Upper lobe of left lung (tissue), 6 donors: ENCODE results near the gene APOC4. TPM values are rescaled to one million over a fixed set of nuclear protein-coding genes. Genes with fewer than 3 reads are reported as not detected.

Source experiments
- ATAC-seq, 2 donors: fragments of 200-7000 bp; cut with Tn5 transposase; one replicate each; pipeline ENCODE4 v1.9.1; 2022; ENCODE audit warnings: mild to moderate bottlenecking in 2 of 2, moderate library complexity in 2 of 2; ENCODE audit not compliant: low FRiP score in 2 of 2
- DNase-seq, 2 donors: peaks; one replicate each; pipeline ENCODE4 v3.0.0-alpha.2; 2019 to 2020
- H3K27ac ChIP-seq, 4 donors: fragments of 200-600 bp; sonication (generic); one replicate each; pipeline ENCODE4 v1.5.1; 2016 to 2019
- H3K27me3 ChIP-seq, 4 donors: fragments of 200-600 bp; sonication (generic); one replicate each; pipeline ENCODE4 v1.5.1; 2017 to 2019
- H3K36me3 ChIP-seq, 4 donors: fragments of 200-600 bp; sonication (generic); one replicate each; pipeline ENCODE4 v1.5.1; 2016 to 2019
- H3K4me1 ChIP-seq, 4 donors: fragments of 200-600 bp; sonication (generic); one replicate each; pipeline ENCODE4 v1.5.1; 2018 to 2019
- H3K4me3 ChIP-seq, 4 donors: fragments of 200-600 bp; sonication (generic); one replicate each; pipeline ENCODE4 v1.5.1; 2017 to 2019; ENCODE audit warnings: mild to moderate bottlenecking in 2 of 4, moderate library complexity in 1 of 4
- H3K9me3 ChIP-seq, 4 donors: fragments of 200-600 bp; sonication (generic); one replicate each; pipeline ENCODE4 v1.5.1; 2018 to 2019
- EP300 ChIP-seq, 4 donors: sonication (generic); formaldehyde crosslinking; IDR thresholded peaks; one replicate each; pipeline ENCODE4 v1.5.1; 2017; ENCODE audit warnings: antibody characterized with exemption in 4 of 4, control low read depth in 2 of 4
- POLR2A ChIP-seq, 4 donors: fragments of 450-650 bp; IDR thresholded peaks; one replicate each; pipeline ENCODE4 v1.5.1; 2016 to 2017; ENCODE audit warnings: antibody characterized with exemption in 4 of 4, mild to moderate bottlenecking in 2 of 4
- POLR2AphosphoS5 ChIP-seq, 2 donors: sonication (generic); formaldehyde crosslinking; IDR thresholded peaks; one replicate each; pipeline ENCODE4 v1.5.1; 2017; ENCODE audit warnings: antibody characterized with exemption in 2 of 2
- whole genome bisulfite sequencing, 2 donors: methylation state at CpG; one replicate each; pipeline ENCODE4 v1.1.5; 2017 to 2018; 5-methylcytosine and 5-hydroxymethylcytosine counted together
- total RNA-seq, 6 donors: library from RNA; depleted of rRNA in 4 of 6; stranded (reverse); fragments of >200 nt in 4 of 6; gene quantifications; one replicate each; pipeline versions ENCODE4 v1.1.0 to v1.2.1, GENCODE V29; 2016 to 2021
- TF ChIP-seq, protein P1 (sequence below), 6 experiments: fragments of 450-650 bp in 4 of 6; fragments of 200-600 bp in 2 of 6; sonication (generic) in 2 of 6; IDR thresholded peaks; one replicate each; pipeline ENCODE4 v1.5.1; 2016 to 2019; ENCODE audit warnings: antibody characterized with exemption in 6 of 6
- donor health status: DM: no; HTN: no; CAD: no; lungs with moderate emphysema.
- donor health status: DM: no; HTN: yes; CAD: no; lungs with severe emphysema.

Gene APOC4
- total RNA-seq, 6 donors from 2014 or later = 0.49 to 2.7 TPM; not detected in 4

DNA sequence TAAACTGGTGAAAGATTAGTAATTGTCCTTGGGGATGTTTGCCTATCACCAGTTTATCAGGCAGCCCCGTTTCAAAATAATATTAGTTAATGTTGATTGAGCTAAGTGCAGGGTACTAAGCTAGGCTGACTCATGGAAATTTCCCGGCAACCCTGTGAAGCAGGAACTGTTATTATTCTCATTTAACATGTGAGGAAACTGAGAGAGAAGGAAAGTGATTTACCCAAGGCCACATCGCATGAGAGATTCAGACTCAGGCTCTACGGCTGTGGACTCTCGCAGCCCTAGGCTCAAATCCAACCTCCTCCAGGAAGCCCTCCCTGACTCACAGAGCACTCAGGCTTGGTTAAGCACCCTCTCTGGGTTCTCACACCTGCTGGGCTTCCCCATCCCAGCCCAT, 32.8 kb downstream of the APOC4 start:
- Histone ChIP-seq H3K27me3 (no peaks in the 10 kb centered on the region), H3K36me3 (peaks cover 35 to 75% (median 65%) of the 10 kb centered on the region in 4 donors), H3K4me1 (no peaks in the 10 kb centered on the region), H3K9me3 (no peaks in the 10 kb centered on the region), H3K4me3 (no peak overlapping the region), H3K27ac (no peak overlapping the region)
- TF ChIP-seq EP300 (IDR thresholded peaks at IDR 0.05) = no peak
- TF ChIP-seq POLR2A (IDR thresholded peaks at IDR 0.05) = no peak
- no peak for TF ChIP-seq POLR2AphosphoS5 (IDR thresholded peaks at IDR 0.05)
- TF ChIP-seq, protein P1, sequence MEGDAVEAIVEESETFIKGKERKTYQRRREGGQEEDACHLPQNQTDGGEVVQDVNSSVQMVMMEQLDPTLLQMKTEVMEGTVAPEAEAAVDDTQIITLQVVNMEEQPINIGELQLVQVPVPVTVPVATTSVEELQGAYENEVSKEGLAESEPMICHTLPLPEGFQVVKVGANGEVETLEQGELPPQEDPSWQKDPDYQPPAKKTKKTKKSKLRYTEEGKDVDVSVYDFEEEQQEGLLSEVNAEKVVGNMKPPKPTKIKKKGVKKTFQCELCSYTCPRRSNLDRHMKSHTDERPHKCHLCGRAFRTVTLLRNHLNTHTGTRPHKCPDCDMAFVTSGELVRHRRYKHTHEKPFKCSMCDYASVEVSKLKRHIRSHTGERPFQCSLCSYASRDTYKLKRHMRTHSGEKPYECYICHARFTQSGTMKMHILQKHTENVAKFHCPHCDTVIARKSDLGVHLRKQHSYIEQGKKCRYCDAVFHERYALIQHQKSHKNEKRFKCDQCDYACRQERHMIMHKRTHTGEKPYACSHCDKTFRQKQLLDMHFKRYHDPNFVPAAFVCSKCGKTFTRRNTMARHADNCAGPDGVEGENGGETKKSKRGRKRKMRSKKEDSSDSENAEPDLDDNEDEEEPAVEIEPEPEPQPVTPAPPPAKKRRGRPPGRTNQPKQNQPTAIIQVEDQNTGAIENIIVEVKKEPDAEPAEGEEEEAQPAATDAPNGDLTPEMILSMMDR (IDR thresholded peaks at IDR 0.05) = no peak
- ATAC-seq (no peak), DNase-seq (no peak)
- 90 to 94% methylated on average over 5 of the region's 5 CpGs for WGBS, 2 donors

DNA sequence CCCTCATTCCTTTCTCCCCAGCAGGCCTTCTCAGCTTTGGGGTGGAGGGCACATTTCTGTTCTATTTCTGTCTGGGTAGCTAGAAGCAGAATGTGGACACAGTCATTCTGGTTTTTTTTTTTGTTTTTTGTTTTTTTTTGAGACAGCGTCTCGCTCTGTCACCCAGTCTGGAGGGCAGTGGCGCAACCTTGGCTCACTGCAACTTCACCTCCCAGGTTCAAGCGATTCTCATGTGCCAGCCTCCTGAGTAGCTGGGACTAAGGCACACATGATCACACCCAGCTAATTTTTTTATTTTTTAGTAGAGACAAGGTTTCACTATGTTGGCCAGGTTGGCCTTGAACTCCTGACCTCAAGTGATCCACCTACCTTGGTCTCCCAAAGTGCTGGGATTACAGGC, 33.4 kb downstream of the APOC4 start:
- ATAC-seq = no peak

DNA sequence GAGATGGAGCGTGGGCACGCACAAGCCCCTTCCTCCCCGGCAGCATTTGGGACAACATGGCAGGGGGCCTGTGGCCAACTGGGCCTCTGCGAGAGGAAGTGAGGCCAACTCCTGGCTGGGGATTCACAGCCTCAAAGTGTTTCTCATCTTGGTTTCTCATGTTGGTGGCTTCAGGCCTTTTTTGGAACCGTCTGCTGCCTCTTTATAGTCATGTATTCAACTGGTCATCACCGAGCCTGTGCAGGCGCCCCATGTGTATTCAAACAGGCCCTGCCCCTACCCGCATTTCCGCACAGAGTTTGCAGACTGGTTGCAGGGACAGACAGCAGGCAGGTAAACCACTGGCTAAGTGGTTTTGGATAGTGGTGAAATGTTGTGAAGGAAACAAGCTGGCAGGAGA, 42.0 kb downstream of the APOC4 start:
- TF ChIP-seq POLR2A (IDR thresholded peaks at IDR 0.05) (no peak), EP300 (IDR thresholded peaks at IDR 0.05) (no peak), POLR2AphosphoS5 (IDR thresholded peaks at IDR 0.05) (no peak)
- TF ChIP-seq, protein P1 (IDR thresholded peaks at IDR 0.05) = no peak
- DNase-seq = no peak
- Histone ChIP-seq H3K27me3 (no peaks in the 10 kb centered on the region), H3K27ac (no peak overlapping the region), H3K9me3 (no peaks in the 10 kb centered on the region), H3K4me1 (no peaks in the 10 kb centered on the region), H3K36me3 (peaks cover 15 to 91% (median 66%) of the 10 kb centered on the region in 4 donors), H3K4me3 (no peak overlapping the region)
- WGBS, 2 donors = 89 to 95% methylated on average over 9 of the region's 9 CpGs
- ATAC-seq = no peak

More for the DNA sequence above, 33.4 kb downstream of the APOC4 start:
- WGBS, 2 donors = 96 to 99% methylated on average over 4 of the region's 4 CpGs
- Histone ChIP-seq H3K4me3 (no peak overlapping the region), H3K27ac (no peak overlapping the region), H3K4me1 (no peaks in the 10 kb centered on the region), H3K36me3 (peaks cover 35 to 81% (median 69%) of the 10 kb centered on the region in 4 donors), H3K9me3 (no peaks in the 10 kb centered on the region), H3K27me3 (no peaks in the 10 kb centered on the region)
- TF ChIP-seq POLR2AphosphoS5 (IDR thresholded peaks at IDR 0.05) = no peak
- TF ChIP-seq, protein P1 (IDR thresholded peaks at IDR 0.05) = no peak
- no peak for TF ChIP-seq POLR2A (IDR thresholded peaks at IDR 0.05)
- TF ChIP-seq EP300 (IDR thresholded peaks at IDR 0.05) = no peak
- no peak for DNase-seq

DNA sequence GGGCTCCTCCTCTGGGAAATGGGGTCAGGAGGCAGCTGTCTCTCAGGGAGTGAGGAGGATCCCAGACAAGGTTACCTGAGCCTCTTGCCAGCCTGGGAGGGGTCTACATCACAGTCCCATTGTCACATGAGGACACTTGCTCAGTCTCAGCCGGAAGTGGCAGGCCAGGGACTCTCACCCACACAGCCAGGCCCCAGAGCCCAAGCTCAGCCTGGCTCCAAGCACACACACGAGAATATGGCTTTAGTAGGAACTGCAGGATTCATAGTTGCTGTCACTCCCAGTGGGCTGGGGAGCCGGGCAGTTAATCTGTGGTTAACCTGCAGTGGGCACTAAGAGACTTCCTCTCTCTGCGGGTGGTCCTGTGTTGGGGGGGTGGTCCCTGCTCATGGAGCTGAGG, 43.4 kb downstream of the APOC4 start:
- peaks cover 7 to 88% (median 63%) of the 10 kb centered on the region in 4 donors for H3K36me3 ChIP-seq

More for the DNA sequence above, 43.4 kb downstream of the APOC4 start:
- no peak for TF ChIP-seq POLR2AphosphoS5 (IDR thresholded peaks at IDR 0.05)
- no peak for TF ChIP-seq EP300 (IDR thresholded peaks at IDR 0.05)
- no peak for TF ChIP-seq POLR2A (IDR thresholded peaks at IDR 0.05)
- TF ChIP-seq, protein P1 (IDR thresholded peaks at IDR 0.05) = no peak
- H3K27ac ChIP-seq = no peak overlapping the region
- H3K4me3 ChIP-seq = no peak overlapping the region
- H3K27me3 ChIP-seq = no peaks in the 10 kb centered on the region
- no peaks in the 10 kb centered on the region for H3K9me3 ChIP-seq
- WGBS, 2 donors = 91 to 100% methylated on average over 1 to 4 of the region's 4 CpGs
- ATAC-seq (no peak), DNase-seq (no peak)
- no peaks in the 10 kb centered on the region for H3K4me1 ChIP-seq
